ENCODE results near the gene LARGE1. TPM values are rescaled to one million over a fixed set of nuclear protein-coding genes. Genes with fewer than 3 reads are reported as not detected.

LARGE1 gene
- total and polyA plus RNA-seq, 2 of the 13 experiments (the other 11 are each of a cell fraction or from before 2014, with no cell fraction given), result 8.4 to 11.0 TPM

GRCh38 chr22:33578752-33579151 is 341.5 kb downstream of the LARGE1 start:
- no peaks in the 10 kb centered on the region for H3K36me3 ChIP-seq (replicated peaks in 1 of 2; ENCODE audit: control insufficient read depth in 1 of 2, insufficient read depth in 2 of 2, low read length in 2 of 2)
- no TSS peak for BruUV-seq (replicated peaks)
- peak overlapping the region; percentile 30; the same call in 1 of the 2 replicates for H3K4me2 ChIP-seq (ENCODE audit: low read depth, low read length)
- H3K27ac ChIP-seq (ENCODE audit: extremely low read length, insufficient read depth, low read length), result peak overlapping the region; percentile 90
- H3K9ac ChIP-seq (ENCODE audit: insufficient read depth, low read depth, low read length), result peak overlapping the region; percentile 53
- in situ Hi-C loops (cut with HindIII; ENCODE audit: extremely low pct_ligation_motif_present, low pct_unique_long_range_greater_than_20kb), result loop anchor here (5.0 to 10.0 kb wide), 3 partner anchors 36 to 274 kb away; no protein-coding TSS in a partner anchor
- FAIRE-seq (no peak), DNase-seq (ENCODE audit: low spot score) (no peak), ATAC-seq (peak; percentile 18; the same call in 1 of the 3 replicates)
- no peak overlapping the region for H2AFZ ChIP-seq (ENCODE audit: low read length)
- H3K9me3 ChIP-seq (ENCODE audit: low read length), result no peaks in the 10 kb centered on the region
- 86% methylated on average over 1 of the region's 1 CpG for WGBS (ENCODE audit: low lambda C conversion rate)
- H4K20me1 ChIP-seq (ENCODE audit: insufficient read depth, low read length), result no peaks in the 10 kb centered on the region
- POLR2A ChIA-PET, result interaction anchor here (1.3 to 3.2 kb wide), 4 partner anchors 40 to 243 kb away, joined by 5 to 91 read pairs (median 12); no protein-coding TSS in a partner anchor
- H3K79me2 ChIP-seq (ENCODE audit: insufficient read depth, low read length), result peaks cover 5% of the 10 kb centered on the region
- intact Hi-C loops (cut with micrococcal nuclease; ENCODE audit: unreplicated experiment), result loop anchor here (1.0 to 10.0 kb wide), 4 partner anchors 38 to 276 kb away; no protein-coding TSS in a partner anchor
- TF ChIP-seq MATR3 (CRISPR knock-in tag; IDR thresholded peaks at IDR 0.05) (no peak), ZFP36 (IDR thresholded peaks at IDR 0.05; ENCODE audit: borderline replicate concordance, low read depth, low read length, partially characterized antibody) (no peak), ZNF281 (CRISPR knock-in tag; IDR thresholded peaks at IDR 0.05; ENCODE audit: borderline replicate concordance) (no peak), BCL6 (CRISPR knock-in tag; IDR thresholded peaks at IDR 0.05) (no peak), ZNF737 (CRISPR knock-in tag; IDR thresholded peaks at IDR 0.05; ENCODE audit: borderline replicate concordance) (no peak), ZBTB34 (CRISPR knock-in tag; IDR thresholded peaks at IDR 0.05) (no peak), KLF12 (CRISPR knock-in tag; IDR thresholded peaks at IDR 0.05; ENCODE audit: borderline replicate concordance) (no peak), ZNF549 (CRISPR knock-in tag; IDR thresholded peaks at IDR 0.05) (no peak), TSC22D2 (CRISPR knock-in tag; IDR thresholded peaks at IDR 0.05; ENCODE audit: borderline replicate concordance) (no peak), PRDM4 (CRISPR knock-in tag; IDR thresholded peaks at IDR 0.05; ENCODE audit: borderline replicate concordance) (no peak), ADNP (CRISPR knock-in tag; IDR thresholded peaks at IDR 0.05) (no peak)
- CTCF ChIA-PET (ENCODE audit: low intra/inter-chr PET ratio, low total read pairs), result interaction anchor here (1.7 to 3.0 kb wide), 3 partner anchors 59 to 277 kb away, joined by 5 to 76 read pairs (median 31); no protein-coding TSS in a partner anchor
- no peak overlapping the region; a peak in 1 of 6 replicates for H3K4me3 ChIP-seq (replicated peaks in 1 of 3; ENCODE audit: insufficient read depth in 1 of 3, low read depth in 2 of 3, low read length in 3 of 3)
- no peaks in the 10 kb centered on the region for H3K27me3 ChIP-seq (ENCODE audit: control insufficient read depth in 1 of 2, insufficient read depth in 2 of 2, low read length in 2 of 2)
- peaks cover 62% of the 10 kb centered on the region for H3K4me1 ChIP-seq (ENCODE audit: insufficient read depth, low read length)
